Panc1 (cell line): Measurements from ENCODE around the gene NCS1. TPM values are rescaled to one million over a fixed set of nuclear protein-coding genes. Genes with fewer than 3 reads are reported as not detected.

Source experiments
- ATAC-seq: fragments of 200-7000 bp; cut with Tn5 transposase; 2 replicates; pipeline ENCODE4 v1.9.1; 2020; ENCODE audit warnings: mild to moderate bottlenecking, moderate library complexity
- BruUV-seq: library from RNA; stranded (reverse); fragments of 400-500 nt; replicated peaks from 2 replicates; lab custom pipeline; 2021; lab: Mats Ljungman, UMichigan
- CTCF ChIA-PET: fragments of 300-600 bp; sonication (Branson Sonifier 250); formaldehyde crosslinking; loops from one replicate; lab custom pipeline; 2022; ENCODE audit warnings: antibody characterized with exemption; lab: Charles Lee
- POLR2A ChIA-PET: fragments of 300-600 bp; sonication (Branson Sonifier 250); formaldehyde crosslinking; loops from one replicate; lab custom pipeline; 2022; ENCODE audit warnings: antibody characterized with exemption; lab: Charles Lee
- DNase-seq: peaks from one replicate; pipeline ENCODE4 v3.0.0-alpha.2; 2010; ENCODE audit warnings: low read depth, low spot score
- H3K27ac ChIP-seq: 2 replicates; pipeline ENCODE4 v1.5.1; 2011; ENCODE audit warnings: mild to moderate bottlenecking, low read length, inconsistent platforms
- H3K27me3 ChIP-seq: fragments of 200-500 bp; sonication (Bioruptor generic); 2 replicates; pipeline ENCODE4 v1.6.0; 2014; ENCODE audit warnings: low read length, inconsistent platforms; ENCODE audit not compliant: control insufficient read depth, insufficient read depth
- H3K36me3 ChIP-seq: fragments of 200-500 bp; sonication (Bioruptor generic); 2 replicates; pipeline ENCODE4 v1.5.1; 2014; ENCODE audit warnings: inconsistent platforms, mild to moderate bottlenecking, low read length, moderate library complexity; ENCODE audit not compliant: control insufficient read depth, insufficient read depth
- H3K4me1 ChIP-seq: 2 replicates; pipeline ENCODE4 v1.5.1; 2011; ENCODE audit warnings: inconsistent platforms, mild to moderate bottlenecking, low read length, moderate library complexity; ENCODE audit not compliant: control insufficient read depth, insufficient read depth
- H3K4me3 ChIP-seq, 2 experiments: 2 replicates each; pipeline ENCODE4 v1.5.1; 2011 to 2012; ENCODE audit warnings: low read depth in 2 of 2, low read length in 2 of 2, mild to moderate bottlenecking in 2 of 2, inconsistent platforms in 1 of 2, moderate library complexity in 1 of 2
- H3K9me3 ChIP-seq: fragments of 200-500 bp; sonication (Bioruptor generic); 2 replicates; pipeline ENCODE4 v1.5.1; 2014; ENCODE audit warnings: low read depth, mild to moderate bottlenecking, inconsistent platforms, low read length, moderate library complexity; ENCODE audit not compliant: control insufficient read depth, insufficient read depth
- CTCF ChIP-seq: fragments of 450-650 bp; IDR thresholded peaks from 2 replicates; pipeline ENCODE4 v1.5.1; 2017; ENCODE audit warnings: mild to moderate bottlenecking
- POLR2AphosphoS5 ChIP-seq: IDR thresholded peaks from 2 replicates; pipeline ENCODE4 v1.6.1; 2012; ENCODE audit warnings: mild to moderate bottlenecking, low read depth, low read length, moderate library complexity
- REST ChIP-seq, 2 experiments: IDR thresholded peaks; 2 replicates each; pipeline ENCODE4 v1.6.1; 2011 to 2012; ENCODE audit warnings: low read depth in 2 of 2, control low read depth in 1 of 2, low read length in 1 of 2, mild to moderate bottlenecking in 1 of 2, moderate library complexity in 1 of 2; ENCODE audit not compliant: insufficient read depth in 1 of 2
- SIN3A ChIP-seq: IDR thresholded peaks from 2 replicates; pipeline ENCODE4 v1.6.1; 2012; ENCODE audit warnings: low read depth, mild to moderate bottlenecking, low read length, moderate library complexity, borderline replicate concordance; ENCODE audit not compliant: insufficient read depth
- TCF7L2 ChIP-seq: IDR thresholded peaks from 2 replicates; pipeline ENCODE4 v1.6.1; 2011; ENCODE audit warnings: mild to moderate bottlenecking, low read depth, low read length, inconsistent platforms
- in situ Hi-C: cut with HindIII; loops from 2 replicates; pipeline ENCODE4 v1.10.0; 2016; ENCODE audit warnings: low sequenced_read_pairs, low pct_unique_long_range_greater_than_20kb
- intact Hi-C: fragments of 100-400 bp; cut with micrococcal nuclease; formaldehyde crosslinking; loops from one replicate; pipeline ENCODE4 v1.10.0; 2022; ENCODE audit not compliant: unreplicated experiment
- total RNA-seq: library from RNA; stranded (reverse); gene quantifications from one replicate; pipeline ENCODE4 v1.2.1, GENCODE V29; 2021; ENCODE audit not compliant: unreplicated experiment

Gene NCS1
- total RNA-seq, 1 experiment from 2014 or later = 31.6 TPM

- CTCF ChIA-PET = no interaction called here
- Histone ChIP-seq H3K27me3 (no peaks in the 10 kb centered on the region), H3K27ac (no peak overlapping the region), H3K9me3 (no peaks in the 10 kb centered on the region), H3K36me3 (peaks cover 3% of the 10 kb centered on the region; the same call in 1 of the 2 replicates), H3K4me1 (no peaks in the 10 kb centered on the region), H3K4me3 (no peak overlapping the region)
- no TSS peak for BruUV-seq
- intact Hi-C loops = no loop called here
- DNase-seq = no peak
- no peak for ATAC-seq
- POLR2A ChIA-PET = no interaction called here
- TF ChIP-seq REST (IDR thresholded peaks at IDR 0.05; ENCODE audit: insufficient read depth in 1 of 2, low read depth in 2 of 2, low read length in 1 of 2) = no peak
- TF ChIP-seq CTCF = no peak
- no peak for TF ChIP-seq SIN3A
- TF ChIP-seq POLR2AphosphoS5 = no peak
- TF ChIP-seq TCF7L2 = no peak
- in situ Hi-C loops = no loop called here
These were observed 44.0 kb upstream of the NCS1 start for GRCh38 chr9:130128251-130128650.

- Histone ChIP-seq H3K27ac (no peak overlapping the region), H3K4me3 (no peak overlapping the region)
These were observed 43.3 kb upstream of the NCS1 start for GRCh38 chr9:130128733-130129431.

More at GRCh38 chr9:130128733-130129431, 43.3 kb upstream of the NCS1 start:
- POLR2A ChIA-PET = no interaction called here
- intact Hi-C loops = no loop called here
- Histone ChIP-seq H3K36me3 (peaks cover 3% of the 10 kb centered on the region; the same call in 1 of the 2 replicates), H3K9me3 (no peaks in the 10 kb centered on the region), H3K27me3 (no peaks in the 10 kb centered on the region), H3K4me1 (no peaks in the 10 kb centered on the region)
- DNase-seq (no peak), ATAC-seq (no peak)
- TF ChIP-seq TCF7L2 = no peak
- no peak for TF ChIP-seq CTCF
- no peak for TF ChIP-seq SIN3A
- CTCF ChIA-PET = no interaction called here
- in situ Hi-C loops = no loop called here
- BruUV-seq = TSS peak; percentile 26
